Measurements from ENCODE around the gene POMC. TPM values are rescaled to one million over a fixed set of nuclear protein-coding genes. Genes with fewer than 3 reads are reported as not detected.
"Not testable (repeated sequence)": the region's sequence is repeated elsewhere in the genome, so short reads cannot be mapped to it uniquely, and the experiment has no call there.

Gene POMC
- total and polyA plus RNA-seq, 3 experiments from 2014 or later = 4.7 to 10.9 (median 6.2) TPM

DNA sequence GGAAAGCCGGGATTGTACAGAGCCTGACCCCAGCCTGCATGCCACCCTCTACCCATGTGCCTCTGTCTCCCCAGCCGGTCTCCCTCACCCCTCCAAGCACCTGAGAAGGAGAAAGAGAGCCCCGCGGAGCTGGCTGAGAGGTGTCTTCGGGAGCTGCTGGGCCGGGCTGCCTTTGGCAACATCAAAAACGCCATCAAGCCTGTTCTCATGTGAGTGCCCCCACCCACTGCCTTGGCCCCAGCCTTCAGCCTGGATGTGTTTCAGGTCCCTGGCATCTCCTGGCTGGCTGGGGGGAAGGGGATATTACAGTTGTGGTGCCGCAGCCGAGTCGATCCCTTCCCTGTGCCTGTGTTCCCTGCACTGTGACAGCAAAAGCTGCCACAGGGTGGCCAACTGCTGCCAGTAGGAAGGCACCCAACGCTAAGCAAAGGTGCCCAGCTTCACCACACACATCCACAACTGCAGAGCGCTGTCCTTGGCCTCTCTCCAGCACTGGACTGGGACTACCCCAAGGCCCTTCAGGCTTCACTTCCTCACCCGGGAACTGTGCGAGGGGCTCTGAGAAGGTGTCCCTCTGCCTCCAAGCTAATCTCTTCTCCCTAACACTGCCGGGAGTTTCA is 38.4 kb downstream of the POMC start:
- Histone ChIP-seq H3K27me3 (ENCODE audit: insufficient read depth, low read length, poor library complexity, severe bottlenecking) (peaks cover 26% of the 10 kb centered on the region), H3K4me1 (ENCODE audit: insufficient read depth, low read length) (no peaks in the 10 kb centered on the region), H3K27ac (ENCODE audit: low read depth, low read length) (no peak overlapping the region), H3K9me3 (ENCODE audit: low read length) (no peaks in the 10 kb centered on the region), H3K4me3 (ENCODE audit: low read length) (no peak overlapping the region), H3K36me3 (ENCODE audit: insufficient read depth, low read length) (no peaks in the 10 kb centered on the region)
- CTCF ChIA-PET = interaction anchor here (0.9 to 6.6 kb wide), 6 partner anchors 8 to 720 kb away, joined by 3 to 59 read pairs (median 4); no protein-coding TSS in a partner anchor
- Mint-ChIP-seq H3K36me3 (no peaks in the 10 kb centered on the region), H3K4me1 (peaks cover 10 to 14% (median 11%) of the 10 kb centered on the region in 3 donors), H3K27me3 (peaks cover 32 to 44% of the 10 kb centered on the region in 2 donors), H3K27ac (peak overlapping the region in 1 of 8 donors; percentile 75), H3K4me3 (no peak overlapping the region), H3K9me3 (no peaks in the 10 kb centered on the region)
- POLR2A ChIA-PET = interaction anchor here (1.0 kb wide), 2 partner anchors 155 to 157 kb away, joined by 4 read pairs; no protein-coding TSS in a partner anchor
- DNase-seq = no peak

DNA sequence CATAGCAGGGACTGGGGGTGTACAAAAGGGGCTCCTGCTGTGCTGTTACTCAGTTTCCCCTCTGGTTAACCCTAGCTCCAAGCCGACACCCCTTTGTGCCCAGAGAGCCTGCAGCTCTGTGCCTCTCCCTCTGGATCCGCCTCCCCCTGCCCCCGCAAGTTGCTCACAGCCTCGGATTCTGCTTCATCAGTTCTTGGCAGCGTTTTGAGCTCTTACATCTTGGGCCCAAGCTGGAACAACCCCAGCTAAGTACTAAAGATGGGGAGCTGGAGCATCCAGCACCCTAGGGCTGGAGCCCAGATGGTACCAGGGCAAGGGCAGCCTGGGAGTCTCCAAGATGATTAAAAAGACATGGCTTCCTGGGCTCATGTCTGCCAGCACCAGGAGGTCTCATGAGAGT is 40.7 kb downstream of the POMC start:
- Histone ChIP-seq H3K4me3 (ENCODE audit: low read length) (no peak overlapping the region), H3K9me3 (ENCODE audit: low read length) (no peaks in the 10 kb centered on the region), H3K27ac (ENCODE audit: low read depth, low read length) (no peak overlapping the region), H3K27me3 (ENCODE audit: insufficient read depth, low read length, poor library complexity, severe bottlenecking) (peaks cover 15% of the 10 kb centered on the region), H3K4me1 (ENCODE audit: insufficient read depth, low read length) (no peaks in the 10 kb centered on the region), H3K36me3 (ENCODE audit: insufficient read depth, low read length) (no peaks in the 10 kb centered on the region)
- Mint-ChIP-seq H3K27ac (no peak overlapping the region), H3K4me1 (peaks cover 10 to 14% (median 11%) of the 10 kb centered on the region in 3 donors), H3K27me3 (peaks cover 24 to 25% of the 10 kb centered on the region in 2 donors), H3K9me3 (no peaks in the 10 kb centered on the region), H3K4me3 (no peak overlapping the region), H3K36me3 (no peaks in the 10 kb centered on the region)
- no peak for DNase-seq
- ChIA-PET POLR2A (no interaction called here), CTCF (interaction anchor here (2.4 to 6.6 kb wide), 3 partner anchors 69 to 718 kb away, joined by 8 to 59 read pairs (median 23); no protein-coding TSS in a partner anchor)

DNA sequence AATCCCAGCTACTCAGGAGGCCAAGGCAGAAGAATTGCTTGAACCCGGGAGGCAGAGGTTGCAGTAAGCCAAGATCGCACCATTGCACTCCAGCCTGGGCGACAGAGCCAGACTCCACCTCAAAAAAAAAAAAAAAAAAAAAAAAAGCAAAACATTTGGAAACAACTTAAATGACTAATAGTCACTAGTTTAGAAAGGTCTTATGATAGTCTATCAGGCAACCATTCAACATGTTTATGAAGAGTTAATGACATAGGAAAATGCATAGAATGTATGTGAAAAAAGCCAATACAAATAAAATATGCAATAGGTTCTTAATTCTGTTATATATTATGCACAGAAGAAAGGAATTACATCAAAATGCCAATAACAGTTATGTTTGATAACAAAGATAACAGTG is 41.3 kb downstream of the POMC start:
- H3K4me3 Mint-ChIP-seq; H3K27ac ChIP-seq (ENCODE audit: low read depth, low read length); H3K4me1 ChIP-seq (ENCODE audit: insufficient read depth, low read length); H3K9me3 ChIP-seq (ENCODE audit: low read length); POLR2A ChIA-PET; H3K36me3 ChIP-seq (ENCODE audit: insufficient read depth, low read length); H3K4me3 ChIP-seq (ENCODE audit: low read length); H3K27ac Mint-ChIP-seq; H3K9me3 Mint-ChIP-seq; H3K36me3 Mint-ChIP-seq; DNase-seq: not testable (repeated sequence)
- peaks cover 23 to 25% of the 10 kb centered on the region in 2 donors for H3K27me3 Mint-ChIP-seq
- peaks cover 10 to 14% (median 10%) of the 10 kb centered on the region in 3 donors for H3K4me1 Mint-ChIP-seq
- CTCF ChIA-PET = interaction anchor here (2.4 to 6.6 kb wide), 3 partner anchors 69 to 717 kb away, joined by 8 to 59 read pairs (median 23); no protein-coding TSS in a partner anchor
- peaks cover 12% of the 10 kb centered on the region for H3K27me3 ChIP-seq (ENCODE audit: insufficient read depth, low read length, poor library complexity, severe bottlenecking)

DNA sequence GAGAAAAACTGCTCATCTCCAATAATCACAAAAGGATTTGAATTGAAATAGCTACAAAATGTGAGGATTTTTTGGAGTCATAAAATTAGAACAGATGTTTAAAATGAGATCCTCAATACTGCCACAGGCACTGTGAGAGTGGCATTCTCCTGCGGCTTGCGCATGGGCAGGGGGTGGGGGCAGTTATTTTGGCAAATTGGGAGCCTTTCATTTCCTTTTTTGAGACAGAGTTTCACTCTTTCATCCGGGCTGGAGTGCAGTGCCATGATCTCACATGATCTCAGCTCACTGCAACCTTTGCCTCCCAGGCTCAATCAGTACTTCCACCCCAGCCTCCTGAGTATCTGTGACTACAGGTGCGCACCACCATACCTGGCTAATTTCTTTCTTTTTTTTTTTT is 42.4 kb downstream of the POMC start:
- no peaks in the 10 kb centered on the region for H3K4me1 ChIP-seq (ENCODE audit: insufficient read depth, low read length)
- POLR2A ChIA-PET = no interaction called here
- H3K4me1 Mint-ChIP-seq = peaks cover 5 to 10% (median 9%) of the 10 kb centered on the region in 3 donors

DNA sequence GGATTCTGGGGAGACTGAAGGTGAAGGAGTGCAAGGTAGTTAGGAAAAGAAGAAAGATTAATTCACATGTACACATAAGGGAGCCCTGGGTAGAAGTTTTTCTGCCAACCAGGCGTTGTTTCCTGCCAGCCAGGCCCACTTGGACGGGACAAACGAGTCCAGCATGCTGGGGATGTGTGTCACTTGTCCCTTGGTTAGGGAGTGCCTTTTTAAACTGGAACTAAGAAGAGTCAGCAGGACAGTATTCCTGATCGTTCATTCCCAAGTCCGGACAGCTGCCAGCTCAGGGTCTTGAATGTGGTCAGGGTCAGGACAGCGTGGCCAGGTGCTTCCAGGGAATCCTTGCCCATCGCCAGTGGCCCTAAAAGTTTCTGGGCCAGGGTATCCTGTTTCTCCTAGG is 43.2 kb downstream of the POMC start:
- no peak for DNase-seq
- H3K9me3 ChIP-seq (ENCODE audit: low read length) = no peaks in the 10 kb centered on the region
- H3K27me3 ChIP-seq (ENCODE audit: insufficient read depth, low read length, poor library complexity, severe bottlenecking) = peaks cover 4% of the 10 kb centered on the region
- H3K4me1 ChIP-seq (ENCODE audit: insufficient read depth, low read length) = no peaks in the 10 kb centered on the region
- CTCF ChIA-PET = no interaction called here
- H3K27me3 Mint-ChIP-seq = peaks cover 9 to 12% of the 10 kb centered on the region in 2 donors
- H3K27ac ChIP-seq (ENCODE audit: low read depth, low read length) = no peak overlapping the region
- H3K9me3 Mint-ChIP-seq = no peaks in the 10 kb centered on the region
- H3K36me3 ChIP-seq (ENCODE audit: insufficient read depth, low read length) = no peaks in the 10 kb centered on the region
- POLR2A ChIA-PET = no interaction called here
- no peak overlapping the region for H3K4me3 Mint-ChIP-seq
- no peak overlapping the region for H3K27ac Mint-ChIP-seq
- no peaks in the 10 kb centered on the region for H3K36me3 Mint-ChIP-seq
- peaks cover 5 to 10% (median 9%) of the 10 kb centered on the region in 3 donors for H3K4me1 Mint-ChIP-seq
- H3K4me3 ChIP-seq (ENCODE audit: low read length) = no peak overlapping the region

More for the DNA sequence above, 42.4 kb downstream of the POMC start:
- no peaks in the 10 kb centered on the region for H3K36me3 Mint-ChIP-seq
- H3K27me3 Mint-ChIP-seq = peaks cover 16 to 19% of the 10 kb centered on the region in 2 donors
- H3K9me3 Mint-ChIP-seq = no peaks in the 10 kb centered on the region
- no peaks in the 10 kb centered on the region for H3K36me3 ChIP-seq (ENCODE audit: insufficient read depth, low read length)
- no peak overlapping the region for H3K27ac ChIP-seq (ENCODE audit: low read depth, low read length)
- no peak overlapping the region for H3K4me3 ChIP-seq (ENCODE audit: low read length)
- DNase-seq = no peak
- no peaks in the 10 kb centered on the region for H3K9me3 ChIP-seq (ENCODE audit: low read length)
- peak overlapping the region in 1 of 8 donors; percentile 75 for H3K27ac Mint-ChIP-seq
- peaks cover 4% of the 10 kb centered on the region for H3K27me3 ChIP-seq (ENCODE audit: insufficient read depth, low read length, poor library complexity, severe bottlenecking)
- CTCF ChIA-PET = interaction anchor here (6.6 kb wide), 1 partner anchor 151 kb away, joined by 59 read pairs; no protein-coding TSS in a partner anchor
- no peak overlapping the region for H3K4me3 Mint-ChIP-seq

DNA sequence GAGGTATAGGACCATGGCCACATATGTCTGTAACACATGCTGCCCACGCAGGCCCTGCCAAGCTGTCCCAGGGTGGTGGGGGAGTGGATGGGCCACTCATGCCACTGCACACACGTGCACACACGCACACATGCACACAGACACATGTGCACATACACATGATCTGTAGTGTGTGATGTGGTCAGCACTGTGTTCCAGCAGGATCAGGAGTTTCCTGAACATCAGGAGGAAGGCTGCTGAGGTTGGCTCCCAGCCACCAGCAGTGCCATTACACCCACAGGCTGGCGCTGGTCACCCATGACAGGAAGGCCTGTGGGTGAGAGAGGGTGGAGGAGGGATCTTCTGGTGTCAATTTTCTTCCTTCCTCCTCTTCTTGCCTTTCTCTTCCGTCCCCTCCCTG is 44.7 kb downstream of the POMC start:
- ChIA-PET CTCF (interaction anchor here (0.6 kb wide), 1 partner anchor 221 kb away, joined by 3 read pairs; no protein-coding TSS in a partner anchor), POLR2A (no interaction called here)
- Mint-ChIP-seq H3K27me3 (peaks cover 7 to 8% of the 10 kb centered on the region in 2 donors), H3K27ac (peak overlapping the region in 1 of 8 donors; percentile 84), H3K4me3 (no peak overlapping the region), H3K36me3 (no peaks in the 10 kb centered on the region), H3K4me1 (no peaks in the 10 kb centered on the region), H3K9me3 (no peaks in the 10 kb centered on the region)
- H3K36me3 ChIP-seq (ENCODE audit: insufficient read depth, low read length) = no peaks in the 10 kb centered on the region
- no peak overlapping the region for H3K27ac ChIP-seq (ENCODE audit: low read depth, low read length)
- H3K4me3 ChIP-seq (ENCODE audit: low read length) = no peak overlapping the region
- no peak for DNase-seq
- H3K4me1 ChIP-seq (ENCODE audit: insufficient read depth, low read length) = no peaks in the 10 kb centered on the region
- H3K9me3 ChIP-seq (ENCODE audit: low read length) = no peaks in the 10 kb centered on the region
- H3K27me3 ChIP-seq (ENCODE audit: insufficient read depth, low read length, poor library complexity, severe bottlenecking) = no peaks in the 10 kb centered on the region

DNA sequence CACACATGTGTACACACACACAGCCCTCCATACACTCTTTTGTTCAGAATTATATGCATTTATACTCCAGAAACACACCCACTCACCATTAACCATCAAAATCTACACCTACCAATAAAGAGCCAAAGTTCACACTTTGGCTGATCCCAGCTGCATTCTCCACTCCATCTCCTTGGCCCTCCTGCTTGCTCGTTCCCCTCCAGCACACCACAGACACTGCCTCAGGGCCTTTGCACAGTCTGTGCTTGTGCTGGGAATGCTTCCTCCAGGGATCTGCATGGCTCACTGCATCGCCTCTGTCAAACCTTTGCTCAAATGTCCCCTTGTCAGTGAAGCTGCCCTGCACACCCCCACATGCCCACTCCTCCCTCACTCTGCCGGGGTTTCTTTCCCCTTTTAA is 46.0 kb downstream of the POMC start:
- peak overlapping the region in 1 of 8 donors; percentile 77 for H3K27ac Mint-ChIP-seq
- DNase-seq = no peak
- ChIA-PET CTCF (no interaction called here), POLR2A (no interaction called here)
- Histone ChIP-seq H3K36me3 (ENCODE audit: insufficient read depth, low read length) (no peaks in the 10 kb centered on the region), H3K4me3 (ENCODE audit: low read length) (no peak overlapping the region), H3K27me3 (ENCODE audit: insufficient read depth, low read length, poor library complexity, severe bottlenecking) (no peaks in the 10 kb centered on the region), H3K4me1 (ENCODE audit: insufficient read depth, low read length) (no peaks in the 10 kb centered on the region), H3K27ac (ENCODE audit: low read depth, low read length) (no peak overlapping the region), H3K9me3 (ENCODE audit: low read length) (no peaks in the 10 kb centered on the region)
- no peaks in the 10 kb centered on the region for H3K36me3 Mint-ChIP-seq
- H3K4me1 Mint-ChIP-seq = no peaks in the 10 kb centered on the region
- no peaks in the 10 kb centered on the region for H3K9me3 Mint-ChIP-seq
- H3K27me3 Mint-ChIP-seq = peaks cover 7 to 12% of the 10 kb centered on the region in 2 donors
- no peak overlapping the region for H3K4me3 Mint-ChIP-seq

DNA sequence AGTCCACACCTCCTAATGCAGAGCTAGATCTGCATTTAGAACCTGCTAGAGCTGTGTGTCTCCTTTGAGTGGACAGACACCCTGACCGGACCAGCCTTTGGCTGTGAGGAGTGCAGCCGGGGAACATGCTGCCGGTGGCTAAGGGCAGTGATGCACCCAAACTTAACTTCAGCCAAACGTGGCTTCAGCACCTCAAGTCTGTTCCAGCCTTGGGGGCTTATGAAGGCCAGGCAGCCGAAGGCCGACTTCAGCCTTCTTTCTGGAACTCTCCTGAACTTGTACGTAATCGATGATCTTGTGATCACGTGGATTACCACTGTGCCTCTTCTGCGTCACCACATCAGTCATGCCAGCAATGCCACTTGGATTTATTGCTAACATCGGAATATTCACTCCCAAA is 49.1 kb downstream of the POMC start:
- Histone ChIP-seq H3K9me3 (ENCODE audit: low read length) (no peaks in the 10 kb centered on the region), H3K27me3 (ENCODE audit: insufficient read depth, low read length, poor library complexity, severe bottlenecking) (no peaks in the 10 kb centered on the region), H3K27ac (ENCODE audit: low read depth, low read length) (no peak overlapping the region), H3K4me1 (ENCODE audit: insufficient read depth, low read length) (no peaks in the 10 kb centered on the region), H3K4me3 (ENCODE audit: low read length) (no peak overlapping the region), H3K36me3 (ENCODE audit: insufficient read depth, low read length) (no peaks in the 10 kb centered on the region)
- no peak for DNase-seq
- POLR2A ChIA-PET = no interaction called here
- Mint-ChIP-seq H3K36me3 (no peaks in the 10 kb centered on the region), H3K27ac (no peak overlapping the region), H3K27me3 (peaks cover 8 to 26% of the 10 kb centered on the region in 2 donors), H3K9me3 (no peaks in the 10 kb centered on the region), H3K4me1 (no peaks in the 10 kb centered on the region), H3K4me3 (no peak overlapping the region)
- CTCF ChIA-PET = no interaction called here
